Measurements from ENCODE around the gene NIPA2. TPM values are rescaled to one million over a fixed set of nuclear protein-coding genes. Genes with fewer than 3 reads are reported as not detected.
"Not testable (repeated sequence)": the region's sequence is repeated elsewhere in the genome, so short reads cannot be mapped to it uniquely, and the experiment has no call there.

NIPA2 gene
- total RNA-seq = 10 to 100 TPM; 42.6 to 61.4 TPM

DNA sequence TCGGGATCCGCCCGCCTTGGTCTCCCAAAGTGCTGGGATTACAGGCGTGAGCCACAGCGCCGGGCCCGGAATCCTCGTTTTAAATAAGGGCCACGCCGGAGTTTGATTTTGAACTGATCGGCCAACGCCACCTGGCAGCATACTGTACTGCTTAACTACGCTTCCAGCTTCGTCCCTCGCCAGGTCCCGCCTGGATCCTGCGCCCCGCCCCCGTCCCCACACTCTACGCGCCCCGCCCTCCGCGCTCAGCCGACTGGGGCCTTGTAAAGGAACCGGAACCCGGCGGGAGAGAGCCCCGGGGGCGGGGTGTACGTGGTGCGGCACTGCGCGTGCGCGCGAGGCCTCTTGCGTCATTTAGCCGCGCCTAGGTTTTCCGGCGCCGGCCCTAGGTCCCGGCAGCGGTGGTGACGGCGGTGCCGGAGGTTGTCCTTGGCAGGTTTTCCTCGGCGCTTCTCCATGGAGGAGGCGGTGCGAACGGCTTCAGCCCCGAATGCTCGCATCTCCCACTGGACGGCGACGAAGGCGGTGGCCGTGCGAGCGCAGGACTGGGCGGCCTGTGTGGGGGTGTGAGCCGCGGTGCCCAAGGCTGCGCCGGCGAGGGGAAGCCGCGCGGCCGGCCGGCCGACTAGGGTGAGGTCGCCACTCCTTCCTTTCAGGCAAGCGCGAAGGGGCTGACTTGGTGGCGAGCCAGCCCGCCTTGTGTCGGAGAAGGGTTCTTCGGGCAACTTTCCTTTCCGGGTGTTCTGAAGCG lies at the start of gene NIPA2:
TSS of gene NIPA2 (plus strand) at position 375 of the 751 bp plus-strand sequence. CDS start 13,066 bp downstream, outside the sequence.
- intact Hi-C loops (cut with DNase I, micrococcal nuclease) = loop anchor here (1.0 to 5.0 kb wide), 5 partner anchors 41 to 201 kb away; partner anchors contain the start of genes NIPA1 (in 2 of the 2) and TUBGCP5 (in 2 of the 2)
- ChIA-PET CTCF (no interaction called here), POLR2A (interaction anchor here (1.0 kb wide), 1 partner anchor 13 kb away, joined by 3 read pairs; no protein-coding TSS in a partner anchor)
- peak; percentile 99 for DNase-seq
- peaks cover 29% of the 10 kb centered on the region for H3K4me1 Mint-ChIP-seq
- H3K36me3 Mint-ChIP-seq (ENCODE audit: low read depth) = peaks cover 22% of the 10 kb centered on the region
- peak within 1 kb of the TSS; percentile 96 for H3K4me3 Mint-ChIP-seq
- peak within 1 kb of the TSS; percentile 98 for H3K27ac Mint-ChIP-seq
- ATAC-seq = peak; percentile 96
- no peaks in the 10 kb centered on the region for H3K27me3 Mint-ChIP-seq
- no peaks in the 10 kb centered on the region for H3K9me3 Mint-ChIP-seq (ENCODE audit: low read depth)

- DNase-seq (no peak), ATAC-seq (no peak)
- H3K9me3 Mint-ChIP-seq (ENCODE audit: low read depth) = no peaks in the 10 kb centered on the region
- ChIA-PET POLR2A (no interaction called here), CTCF (interaction anchor here (1.2 kb wide), 1 partner anchor 35 kb away, joined by 4 read pairs; no protein-coding TSS in a partner anchor)
- H3K4me1 Mint-ChIP-seq = peaks cover 57% of the 10 kb centered on the region
- no peak overlapping the region for H3K4me3 Mint-ChIP-seq
- intact Hi-C loops (cut with DNase I, micrococcal nuclease) = no loop called here
- H3K27me3 Mint-ChIP-seq = no peaks in the 10 kb centered on the region
- H3K36me3 Mint-ChIP-seq (ENCODE audit: low read depth) = peaks cover 23% of the 10 kb centered on the region
- no peak overlapping the region for H3K27ac Mint-ChIP-seq
These were observed 44.4 kb upstream of the NIPA2 start for GRCh38 chr15:22794063-22794462.

DNA sequence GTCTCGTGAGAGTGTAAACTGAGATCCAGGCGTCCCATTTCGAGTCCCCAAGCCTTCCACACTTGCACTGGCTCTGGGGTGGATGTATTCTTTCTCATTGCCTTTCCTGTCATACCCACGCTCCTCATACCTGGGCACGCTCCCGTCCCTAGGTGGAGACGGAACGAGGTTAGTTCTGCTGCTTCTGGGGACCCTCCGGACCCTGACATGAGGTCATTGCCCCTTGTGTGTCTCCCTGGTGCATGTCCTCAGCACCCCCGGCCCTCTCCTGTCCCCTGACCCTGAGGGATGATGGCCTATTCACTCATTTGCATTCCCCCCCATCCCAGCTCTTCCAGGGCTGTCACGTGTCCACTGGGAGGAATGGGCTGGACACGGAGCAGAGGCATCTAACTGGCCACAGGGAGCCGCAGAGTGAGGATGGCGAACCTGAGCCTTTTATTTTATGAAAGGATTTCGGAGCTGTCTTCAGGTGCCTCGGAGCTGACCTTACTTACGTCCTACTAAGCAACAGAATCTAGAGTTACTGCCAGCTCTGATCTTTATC lies 43.8 kb upstream of the NIPA2 start:
- POLR2A ChIA-PET = no interaction called here
- ATAC-seq (no peak), DNase-seq (no peak)
- H3K4me1 Mint-ChIP-seq = peaks cover 54% of the 10 kb centered on the region
- H3K4me3 Mint-ChIP-seq = no peak overlapping the region
- peaks cover 18% of the 10 kb centered on the region for H3K36me3 Mint-ChIP-seq (ENCODE audit: low read depth)
- intact Hi-C loops (cut with DNase I, micrococcal nuclease) = no loop called here
- no peaks in the 10 kb centered on the region for H3K27me3 Mint-ChIP-seq
- H3K9me3 Mint-ChIP-seq (ENCODE audit: low read depth) = no peaks in the 10 kb centered on the region
- CTCF ChIA-PET = interaction anchor here (1.2 kb wide), 1 partner anchor 35 kb away, joined by 4 read pairs; no protein-coding TSS in a partner anchor
- H3K27ac Mint-ChIP-seq = no peak overlapping the region

DNA sequence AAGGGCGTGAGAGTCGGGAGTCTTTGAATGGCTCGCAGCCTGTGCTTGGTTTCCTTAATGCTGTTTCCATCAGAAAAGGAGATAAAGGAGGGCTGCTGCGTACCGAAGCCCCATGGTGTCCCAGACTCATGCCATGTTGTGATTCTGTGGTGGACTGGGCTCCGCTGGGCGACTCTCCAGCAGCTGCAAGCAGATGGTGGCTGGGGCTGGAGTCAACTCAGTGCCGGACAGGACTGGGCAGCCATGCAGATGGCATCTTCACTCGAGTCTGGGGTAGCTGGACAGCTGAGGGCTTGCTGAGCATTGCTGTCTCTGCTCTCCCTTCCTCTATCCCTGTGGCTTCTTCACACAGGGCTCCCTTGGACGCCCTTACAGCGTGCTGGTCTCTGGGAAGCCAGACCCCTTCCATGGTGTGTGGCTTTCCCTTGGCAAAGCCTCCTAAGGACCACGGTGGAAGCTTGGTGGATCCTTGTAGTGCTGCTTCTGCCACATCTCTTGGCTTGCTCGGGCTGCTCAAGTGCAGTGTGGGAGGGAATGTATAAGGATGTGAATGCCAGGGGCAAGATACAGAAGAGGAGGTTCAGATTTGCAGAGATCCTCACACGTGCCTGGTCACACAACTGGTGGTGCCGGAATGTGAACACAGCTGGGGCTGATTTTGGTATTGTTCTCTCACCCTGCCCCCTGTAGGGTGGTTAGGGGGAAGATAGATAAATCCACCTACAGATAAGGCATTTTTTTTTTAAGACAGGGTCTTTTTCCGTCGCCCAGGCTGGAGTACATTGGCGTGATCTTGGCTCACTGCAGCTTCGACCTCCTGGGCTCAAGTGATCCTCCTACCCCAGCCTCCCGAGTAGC lies 43.0 kb upstream of the NIPA2 start:
- intact Hi-C loops (cut with DNase I, micrococcal nuclease) = loop anchor here in 1 of 2 experiments (1.0 to 2.0 kb wide), 3 partner anchors 9 to 131 kb away; partner anchors contain the start of gene NIPA1
- no peak overlapping the region for H3K4me3 Mint-ChIP-seq
- H3K27me3 Mint-ChIP-seq = no peaks in the 10 kb centered on the region
- ChIA-PET CTCF (interaction anchor here (0.6 to 1.2 kb wide), 3 partner anchors 9 to 244 kb away, joined by 3 to 4 read pairs (median 3); partner anchors contain the start of genes NIPA1 and TUBGCP5), POLR2A (no interaction called here)
- peaks cover 56% of the 10 kb centered on the region for H3K4me1 Mint-ChIP-seq
- H3K36me3 Mint-ChIP-seq (ENCODE audit: low read depth) = peaks cover 18% of the 10 kb centered on the region
- H3K9me3 Mint-ChIP-seq (ENCODE audit: low read depth) = no peaks in the 10 kb centered on the region
- no peak overlapping the region for H3K27ac Mint-ChIP-seq
- DNase-seq (no peak), ATAC-seq (no peak)

DNA sequence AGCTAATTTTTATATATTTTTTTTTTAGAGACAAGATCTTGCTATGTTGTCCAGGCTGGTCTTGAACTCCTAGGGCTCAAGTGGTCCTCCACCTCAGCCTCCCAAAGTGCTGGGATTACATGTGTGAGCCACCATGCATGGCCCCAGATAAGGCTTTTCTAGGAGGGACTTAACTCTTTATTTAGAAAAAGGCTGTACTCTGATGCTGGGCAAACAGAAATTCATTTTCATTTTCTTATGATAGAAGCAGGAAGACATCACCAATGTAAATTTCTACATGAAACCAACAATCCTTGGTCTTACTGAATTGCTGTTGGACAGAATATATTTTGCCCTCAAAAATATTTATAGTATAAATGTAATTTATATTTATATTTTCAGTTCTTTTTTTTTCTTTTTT lies 42.4 kb upstream of the NIPA2 start:
- peak overlapping the region; percentile 52 for H3K4me3 Mint-ChIP-seq
- DNase-seq = no peak
- no peak for ATAC-seq
- H3K36me3 Mint-ChIP-seq (ENCODE audit: low read depth) = peaks cover 17% of the 10 kb centered on the region
- ChIA-PET POLR2A (no interaction called here), CTCF (interaction anchor here (0.6 to 1.2 kb wide), 2 partner anchors 10 to 244 kb away, joined by 3 read pairs; partner anchors contain the start of genes NIPA1 and TUBGCP5)
- peaks cover 52% of the 10 kb centered on the region for H3K4me1 Mint-ChIP-seq
- H3K9me3 Mint-ChIP-seq (ENCODE audit: low read depth) = no peaks in the 10 kb centered on the region
- intact Hi-C loops (cut with DNase I, micrococcal nuclease) = loop anchor here in 1 of 2 experiments (1.0 to 2.0 kb wide), 3 partner anchors 10 to 131 kb away; partner anchors contain the start of gene NIPA1
- H3K27me3 Mint-ChIP-seq = no peaks in the 10 kb centered on the region
- peak overlapping the region; percentile 74 for H3K27ac Mint-ChIP-seq

GRCh38 chr15:22799902-22800301 lies 38.6 kb upstream of the NIPA2 start:
- no peak overlapping the region for H3K4me3 Mint-ChIP-seq
- no peak overlapping the region for H3K27ac Mint-ChIP-seq
- H3K9me3 Mint-ChIP-seq (ENCODE audit: low read depth) = no peaks in the 10 kb centered on the region
- no peaks in the 10 kb centered on the region for H3K27me3 Mint-ChIP-seq
- H3K4me1 Mint-ChIP-seq = peaks cover 32% of the 10 kb centered on the region
- CTCF ChIA-PET = no interaction called here
- DNase-seq (no peak), ATAC-seq (no peak)
- intact Hi-C loops (cut with DNase I, micrococcal nuclease) = no loop called here
- peaks cover 8% of the 10 kb centered on the region for H3K36me3 Mint-ChIP-seq (ENCODE audit: low read depth)
- POLR2A ChIA-PET = no interaction called here

DNA sequence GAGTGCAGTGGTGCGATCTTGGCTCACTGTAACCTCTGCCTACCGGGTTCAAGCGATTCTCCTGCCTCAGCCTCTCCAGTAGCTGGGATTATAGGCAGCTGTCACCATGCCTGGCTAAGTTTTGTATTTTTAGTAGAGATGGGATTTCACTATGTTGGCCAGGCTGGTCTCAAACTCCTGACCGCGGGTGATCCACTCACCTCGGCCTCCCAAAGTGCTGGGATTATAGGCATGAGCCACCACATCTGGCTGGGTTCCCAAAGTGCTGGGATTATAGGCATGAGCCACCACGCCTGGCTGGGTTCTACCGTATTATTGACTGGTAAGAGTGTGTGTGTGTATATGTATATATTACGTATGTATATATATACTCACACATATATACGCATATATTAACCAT lies 35.5 kb upstream of the NIPA2 start:
- H3K9me3 Mint-ChIP-seq (ENCODE audit: low read depth); H3K36me3 Mint-ChIP-seq (ENCODE audit: low read depth); POLR2A ChIA-PET; H3K27ac Mint-ChIP-seq; intact Hi-C loops (cut with DNase I, micrococcal nuclease); ATAC-seq; H3K4me3 Mint-ChIP-seq; CTCF ChIA-PET; H3K27me3 Mint-ChIP-seq; DNase-seq: not testable (repeated sequence)
- H3K4me1 Mint-ChIP-seq = peaks cover 17% of the 10 kb centered on the region

- Mint-ChIP-seq H3K27ac (no peak overlapping the region), H3K9me3 (ENCODE audit: low read depth) (no peaks in the 10 kb centered on the region), H3K36me3 (ENCODE audit: low read depth) (peaks cover 3% of the 10 kb centered on the region), H3K4me3 (no peak overlapping the region), H3K27me3 (no peaks in the 10 kb centered on the region), H3K4me1 (peaks cover 12% of the 10 kb centered on the region)
- POLR2A ChIA-PET = no interaction called here
- intact Hi-C loops (cut with DNase I, micrococcal nuclease) = no loop called here
- DNase-seq (no peak), ATAC-seq (no peak)
- CTCF ChIA-PET = interaction anchor here (0.6 kb wide), 2 partner anchors 13 to 123 kb away, joined by 3 read pairs; no protein-coding TSS in a partner anchor
These were observed 32.3 kb upstream of the NIPA2 start for GRCh38 chr15:22806156-22806555.

DNA sequence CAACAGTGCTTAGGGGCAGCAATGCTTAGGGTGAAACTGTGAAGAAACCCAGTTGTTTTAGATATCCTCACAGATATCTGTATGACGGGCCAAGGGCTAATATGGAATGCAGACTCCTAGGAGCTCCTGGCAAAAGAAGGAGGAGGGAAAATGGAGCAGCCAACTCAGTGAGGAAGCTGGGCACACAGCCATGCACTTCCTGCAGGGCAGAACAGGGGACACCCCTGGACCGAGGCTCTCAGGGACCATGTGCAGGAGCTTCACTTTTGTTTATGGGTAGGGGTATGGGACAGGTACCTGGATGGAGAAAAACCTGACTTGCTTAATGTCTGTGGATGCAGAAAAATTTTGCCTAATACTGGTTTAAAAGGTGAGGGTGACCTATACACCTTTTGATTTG lies 31.8 kb upstream of the NIPA2 start:
- DNase-seq (no peak), ATAC-seq (no peak)
- POLR2A ChIA-PET = no interaction called here
- intact Hi-C loops (cut with DNase I, micrococcal nuclease) = no loop called here
- Mint-ChIP-seq H3K4me3 (no peak overlapping the region), H3K36me3 (ENCODE audit: low read depth) (peaks cover 2% of the 10 kb centered on the region), H3K27ac (no peak overlapping the region), H3K27me3 (no peaks in the 10 kb centered on the region), H3K4me1 (peaks cover 11% of the 10 kb centered on the region), H3K9me3 (ENCODE audit: low read depth) (no peaks in the 10 kb centered on the region)
- CTCF ChIA-PET = no interaction called here

GRCh38 chr15:22807831-22808230 lies 30.6 kb upstream of the NIPA2 start:
- peaks cover 11% of the 10 kb centered on the region for H3K4me1 Mint-ChIP-seq
- H3K9me3 Mint-ChIP-seq (ENCODE audit: low read depth); CTCF ChIA-PET; H3K36me3 Mint-ChIP-seq (ENCODE audit: low read depth); DNase-seq; ATAC-seq; H3K27ac Mint-ChIP-seq; H3K27me3 Mint-ChIP-seq; H3K4me3 Mint-ChIP-seq; intact Hi-C loops (cut with DNase I, micrococcal nuclease): not testable (repeated sequence)
- POLR2A ChIA-PET = interaction anchor here (0.6 to 0.7 kb wide), 2 partner anchors 9 to 18 kb away, joined by 3 to 5 read pairs; no protein-coding TSS in a partner anchor

GRCh38 chr15:22808240-22808639 lies 30.2 kb upstream of the NIPA2 start:
- ChIA-PET POLR2A (no interaction called here), CTCF (no interaction called here)
- Mint-ChIP-seq H3K27ac (no peak overlapping the region), H3K27me3 (no peaks in the 10 kb centered on the region), H3K4me1 (peaks cover 11% of the 10 kb centered on the region), H3K36me3 (ENCODE audit: low read depth) (peaks cover 6% of the 10 kb centered on the region), H3K4me3 (no peak overlapping the region), H3K9me3 (ENCODE audit: low read depth) (no peaks in the 10 kb centered on the region)
- DNase-seq (no peak), ATAC-seq (no peak)
- intact Hi-C loops (cut with DNase I, micrococcal nuclease) = no loop called here
